ENCODE results near the gene TTC9B. TPM values are rescaled to one million over a fixed set of nuclear protein-coding genes. Genes with fewer than 3 reads are reported as not detected.
A peak's percentile ranks its signal among the peaks of the same experiment; 100 is the strongest.

Gene TTC9B
- total and polyA plus RNA-seq, 2 of the 13 experiments (the other 11 are each of a cell fraction or from before 2014, with no cell fraction given): not detected

- TF ChIP-seq, protein P1, sequence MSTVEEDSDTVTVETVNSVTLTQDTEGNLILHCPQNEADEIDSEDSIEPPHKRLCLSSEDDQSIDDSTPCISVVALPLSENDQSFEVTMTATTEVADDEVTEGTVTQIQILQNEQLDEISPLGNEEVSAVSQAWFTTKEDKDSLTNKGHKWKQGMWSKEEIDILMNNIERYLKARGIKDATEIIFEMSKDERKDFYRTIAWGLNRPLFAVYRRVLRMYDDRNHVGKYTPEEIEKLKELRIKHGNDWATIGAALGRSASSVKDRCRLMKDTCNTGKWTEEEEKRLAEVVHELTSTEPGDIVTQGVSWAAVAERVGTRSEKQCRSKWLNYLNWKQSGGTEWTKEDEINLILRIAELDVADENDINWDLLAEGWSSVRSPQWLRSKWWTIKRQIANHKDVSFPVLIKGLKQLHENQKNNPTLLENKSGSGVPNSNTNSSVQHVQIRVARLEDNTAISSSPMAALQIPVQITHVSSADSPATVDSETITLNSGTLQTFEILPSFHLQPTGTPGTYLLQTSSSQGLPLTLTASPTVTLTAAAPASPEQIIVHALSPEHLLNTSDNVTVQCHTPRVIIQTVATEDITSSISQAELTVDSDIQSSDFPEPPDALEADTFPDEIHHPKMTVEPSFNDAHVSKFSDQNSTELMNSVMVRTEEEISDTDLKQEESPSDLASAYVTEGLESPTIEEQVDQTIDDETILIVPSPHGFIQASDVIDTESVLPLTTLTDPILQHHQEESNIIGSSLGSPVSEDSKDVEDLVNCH (CRISPR knock-in tag; IDR thresholded peaks at IDR 0.05): 0 out of 2 replicates have a peak, but pooled peaks have one; percentile 49
- no peak for TF ChIP-seq DNMT1 (CRISPR knock-in tag; IDR thresholded peaks at IDR 0.05)
- peak; percentile 33; the same call in 1 of the 2 replicates for TF ChIP-seq CTCF (CRISPR knock-in tag; IDR thresholded peaks at IDR 0.05)
- no peak for TF ChIP-seq GTF3A (CRISPR knock-in tag; conservative IDR thresholded peaks at IDR 0.05)
- no peak for TF ChIP-seq POLR2AphosphoS5 (IDR thresholded peaks at IDR 0.05; ENCODE audit: low read depth, low read length)
- 0 out of 2 replicates have a peak, but pooled peaks have one; percentile 14 for TF ChIP-seq ZNF318 (CRISPR knock-in tag; IDR thresholded peaks at IDR 0.05)
- peak; percentile 43; the same call in 1 of the 2 replicates for TF ChIP-seq MYC (CRISPR knock-in tag; IDR thresholded peaks at IDR 0.05; ENCODE audit: borderline replicate concordance)
- no peak for TF ChIP-seq ZBTB25 (CRISPR knock-in tag; IDR thresholded peaks at IDR 0.05)
- no peak for TF ChIP-seq ZNF20 (CRISPR knock-in tag; IDR thresholded peaks at IDR 0.05)
- TF ChIP-seq ZNF12 (CRISPR knock-in tag; IDR thresholded peaks at IDR 0.05): 0 out of 2 replicates have a peak, but pooled peaks have one; percentile 21
- TF ChIP-seq, protein P2, sequence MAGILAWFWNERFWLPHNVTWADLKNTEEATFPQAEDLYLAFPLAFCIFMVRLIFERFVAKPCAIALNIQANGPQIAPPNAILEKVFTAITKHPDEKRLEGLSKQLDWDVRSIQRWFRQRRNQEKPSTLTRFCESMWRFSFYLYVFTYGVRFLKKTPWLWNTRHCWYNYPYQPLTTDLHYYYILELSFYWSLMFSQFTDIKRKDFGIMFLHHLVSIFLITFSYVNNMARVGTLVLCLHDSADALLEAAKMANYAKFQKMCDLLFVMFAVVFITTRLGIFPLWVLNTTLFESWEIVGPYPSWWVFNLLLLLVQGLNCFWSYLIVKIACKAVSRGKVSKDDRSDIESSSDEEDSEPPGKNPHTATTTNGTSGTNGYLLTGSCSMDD (CRISPR knock-in tag; IDR thresholded peaks at IDR 0.05): no peak
- TF ChIP-seq GABPA (IDR thresholded peaks at IDR 0.05; ENCODE audit: low read depth, low read length): no peak
- TF ChIP-seq GABPA (CRISPR knock-in tag; IDR thresholded peaks at IDR 0.05; ENCODE audit: low read depth): no peak
- no peak for TF ChIP-seq SNAPC2 (CRISPR knock-in tag; IDR thresholded peaks at IDR 0.05)
These were observed 7.5 kb upstream of the TTC9B start (continued) for GRCh38 chr19:40225440-40226305.
